SK-N-SH (cell line): ENCODE data around the gene WDR7. TPM values are rescaled to one million over a fixed set of nuclear protein-coding genes. Genes with fewer than 3 reads are reported as not detected.

ENCODE experiments used
- CTCF ChIA-PET: fragments of 300-600, 350-600 bp; formaldehyde crosslinking; extraction: SDS; loops from one replicate; lab custom pipeline; 2021; lab: Yijun Ruan, JAX
- POLR2A ChIA-PET: fragments of 350-600 bp; sonication (Branson Sonifier 250); formaldehyde crosslinking; extraction: SDS; loops from one replicate; lab custom pipeline; 2020; ENCODE audit warnings: antibody characterized with exemption, inconsistent platforms; lab: Yijun Ruan, JAX
- DNase-seq: peaks from one replicate; pipeline ENCODE4 v3.0.0; 2012
- H2AFZ ChIP-seq: fragments of 200-600 bp; sonication (generic); 2 replicates; pipeline ENCODE4 v1.8.1; 2016; ENCODE audit warnings: antibody characterized with exemption, mild to moderate bottlenecking, low read depth
- H3F3A ChIP-seq: fragments of 200-600 bp; sonication (generic); replicated peaks from 2 replicates; pipeline ENCODE3; 2016; ENCODE audit warnings: antibody characterized with exemption, mild to moderate bottlenecking; ENCODE audit not compliant: insufficient read depth
- H3K27ac ChIP-seq, 2 experiments: fragments of 200-500 bp in 1 of 2; fragments of 200-600 bp in 1 of 2; sonication (Bioruptor generic) in 1 of 2; sonication (generic), shearing (Covaris generic) in 1 of 2; 2 replicates each; pipeline versions ENCODE4 v1.5.1 to v1.6.1; 2014 to 2016; ENCODE audit warnings: low read depth in 2 of 2, inconsistent platforms in 1 of 2, low read length in 1 of 2, mild to moderate bottlenecking in 1 of 2, mixed read lengths in 1 of 2
- H3K27me3 ChIP-seq: fragments of 200-600 bp; sonication (generic), shearing (Covaris generic); 2 replicates; pipeline ENCODE4 v1.6.1; 2016; ENCODE audit warnings: mixed run types; ENCODE audit not compliant: insufficient read depth
- H3K36me3 ChIP-seq, 2 experiments: fragments of 200-500 bp in 1 of 2; fragments of 200-600 bp in 1 of 2; sonication (Bioruptor generic) in 1 of 2; sonication (generic) in 1 of 2; replicated peaks in 1 of 2; 2 replicates each; pipeline versions ENCODE3 to v1.5.1; 2014 to 2016; ENCODE audit warnings: low read length in 1 of 2, mild to moderate bottlenecking in 1 of 2; ENCODE audit not compliant: insufficient read depth in 2 of 2, control insufficient read depth in 1 of 2
- H3K4me1 ChIP-seq, 2 experiments: fragments of 200-500 bp in 1 of 2; fragments of 200-600 bp in 1 of 2; sonication (Bioruptor generic) in 1 of 2; sonication (generic), shearing (Covaris generic) in 1 of 2; 2 replicates each; pipeline versions ENCODE4 v1.5.1 to v1.6.1; 2014 to 2016; ENCODE audit warnings: low read depth in 1 of 2, low read length in 1 of 2, mixed run types in 1 of 2; ENCODE audit not compliant: insufficient read depth in 2 of 2, control insufficient read depth in 1 of 2
- H3K4me2 ChIP-seq: fragments of 200-600 bp; sonication (generic), shearing (Covaris generic); 2 replicates; pipeline ENCODE4 v1.6.1; 2017; ENCODE audit warnings: mixed run types
- H3K4me3 ChIP-seq, 2 experiments: fragments of 200-500 bp in 1 of 2; fragments of 200-600 bp in 1 of 2; sonication (Bioruptor generic) in 1 of 2; sonication (generic), shearing (Covaris generic) in 1 of 2; 2 replicates each; pipeline versions ENCODE4 v1.5.1 to v1.8.1; 2014 to 2016; ENCODE audit warnings: low read depth in 2 of 2, inconsistent platforms in 1 of 2, low read length in 1 of 2, mild to moderate bottlenecking in 1 of 2, mixed read lengths in 1 of 2, moderate library complexity in 1 of 2
- H3K79me2 ChIP-seq: fragments of 200-600 bp; sonication (generic); 2 replicates; pipeline ENCODE4 v1.8.1; 2017; ENCODE audit warnings: mild to moderate bottlenecking; ENCODE audit not compliant: insufficient read depth
- H3K9ac ChIP-seq: fragments of 200-600 bp; sonication (generic); 2 replicates; pipeline ENCODE4 v1.6.1; 2017; ENCODE audit warnings: mixed run types
- H3K9me2 ChIP-seq: fragments of 200-600 bp; sonication (generic); 2 replicates; pipeline ENCODE4 v1.6.1; 2017; ENCODE audit warnings: mixed run types
- H3K9me3 ChIP-seq: fragments of 200-600 bp; sonication (generic); 2 replicates; pipeline ENCODE4 v1.6.1; 2017; ENCODE audit warnings: mixed run types, mild to moderate bottlenecking, moderate library complexity
- H4K20me1 ChIP-seq: fragments of 200-600 bp; sonication (generic); 2 replicates; pipeline ENCODE4 v1.6.1; 2017; ENCODE audit warnings: mild to moderate bottlenecking, mixed run types; ENCODE audit not compliant: insufficient read depth
- CHD2 ChIP-seq: fragments of 150-350 bp; IDR thresholded peaks from 2 replicates; pipeline ENCODE4 v1.6.1; 2018; ENCODE audit warnings: low read length; ENCODE audit not compliant: partially characterized antibody
- ELF1 ChIP-seq: IDR thresholded peaks from 2 replicates; pipeline ENCODE4 v1.4.0; 2012
- EP300 ChIP-seq, 2 experiments: IDR thresholded peaks; 2 replicates each; pipeline versions ENCODE4 v1.4.0 to v1.6.1; 2012; ENCODE audit warnings: borderline replicate concordance in 1 of 2, low read depth in 1 of 2, low read length in 1 of 2
- EZH2phosphoT487 ChIP-seq: fragments of 200-600 bp; sonication (generic); IDR thresholded peaks from 2 replicates; pipeline ENCODE4 v1.6.1; 2017; ENCODE audit warnings: low read depth, mixed run types, mild to moderate bottlenecking, antibody characterized with exemption, moderate library complexity, borderline replicate concordance
- FOXM1 ChIP-seq: IDR thresholded peaks from 2 replicates; pipeline ENCODE4 v1.4.0; 2012; ENCODE audit warnings: low read depth, mild to moderate bottlenecking
- GABPA ChIP-seq: IDR thresholded peaks from 2 replicates; pipeline ENCODE4 v1.4.0; 2012; ENCODE audit warnings: low read depth, mild to moderate bottlenecking
- JUND ChIP-seq: IDR thresholded peaks from 2 replicates; pipeline ENCODE4 v1.4.0; 2012
- MEF2A ChIP-seq: IDR thresholded peaks from 2 replicates; pipeline ENCODE4 v1.4.0; 2012; ENCODE audit warnings: low read depth, borderline replicate concordance
- MXI1 ChIP-seq: IDR thresholded peaks from 2 replicates; pipeline ENCODE4 v1.6.1; 2012; ENCODE audit warnings: mild to moderate bottlenecking, low read depth, low read length, improper control_type of control experiment
- NFIC ChIP-seq: IDR thresholded peaks from 2 replicates; pipeline ENCODE4 v1.4.0; 2012; ENCODE audit warnings: borderline replicate concordance
- NRF1 ChIP-seq: IDR thresholded peaks from 2 replicates; pipeline ENCODE4 v1.6.1; 2012; ENCODE audit warnings: low read depth, mild to moderate bottlenecking, low read length
- RCOR1 ChIP-seq: fragments of 150-350 bp; IDR thresholded peaks from 2 replicates; pipeline ENCODE4 v1.6.1; 2017; ENCODE audit warnings: antibody characterized with exemption, low read length
- RFX5 ChIP-seq: IDR thresholded peaks from 2 replicates; pipeline ENCODE4 v1.6.1; 2012; ENCODE audit warnings: mild to moderate bottlenecking, improper control_type of control experiment, low read length
- SIN3A ChIP-seq: IDR thresholded peaks from 2 replicates; pipeline ENCODE4 v1.6.1; 2012; ENCODE audit warnings: low read depth, mild to moderate bottlenecking, low read length, moderate library complexity, borderline replicate concordance
- SMC3 ChIP-seq: IDR thresholded peaks from 2 replicates; pipeline ENCODE4 v1.6.1; 2012; ENCODE audit warnings: low read depth, low read length, improper control_type of control experiment
- TAF1 ChIP-seq: IDR thresholded peaks from 2 replicates; pipeline ENCODE4 v1.6.1; 2012; ENCODE audit warnings: low read depth, mild to moderate bottlenecking, low read length, moderate library complexity, borderline replicate concordance
- TCF12 ChIP-seq: IDR thresholded peaks from 2 replicates; pipeline ENCODE4 v1.4.0; 2012
- TEAD4 ChIP-seq: IDR thresholded peaks from 2 replicates; pipeline ENCODE4 v1.4.0; 2012; ENCODE audit warnings: mild to moderate bottlenecking, borderline replicate concordance; ENCODE audit not compliant: insufficient read depth
- USF1 ChIP-seq: IDR thresholded peaks from 2 replicates; pipeline ENCODE4 v1.4.0; 2012; ENCODE audit warnings: low read depth, borderline replicate concordance
- YY1 ChIP-seq: IDR thresholded peaks from 2 replicates; pipeline ENCODE4 v1.4.0; 2012; ENCODE audit warnings: low read depth, mild to moderate bottlenecking
- WGBS: methylation state at CpG from one replicate; pipeline ENCODE4 v1.1.6; 2017; ENCODE audit warnings: low lambda C conversion rate; 5-methylcytosine and 5-hydroxymethylcytosine counted together
- polyA plus RNA-seq, 3 experiments: library from polyadenylated mRNA; depleted of rRNA; stranded (reverse); fragments of >200 nt; gene quantifications; 2 replicates each; pipeline ENCODE4 v1.2.3, GENCODE V29; 2012
- TF ChIP-seq, protein P1 (sequence below): fragments of 200-600 bp; sonication (generic); IDR thresholded peaks from 2 replicates; pipeline ENCODE4 v1.6.1; 2017; ENCODE audit warnings: antibody characterized with exemption, mild to moderate bottlenecking, moderate library complexity

The WDR7 gene
- polyA plus RNA-seq, 1 of the 3 experiments (the other 2 are of a cell fraction): 4.1 TPM

- Histone ChIP-seq H3K4me2 (no peak overlapping the region), H4K20me1 (no peaks in the 10 kb centered on the region), H3K27ac (no peak overlapping the region), H3K36me3 (peaks cover 58 to 88% of the 10 kb centered on the region in 2 experiments), H3K4me1 (no peaks in the 10 kb centered on the region), H3K9ac (no peak overlapping the region), H3F3A (peaks cover 16% of the 10 kb centered on the region), H3K9me2 (no peaks in the 10 kb centered on the region), H3K27me3 (no peaks in the 10 kb centered on the region), H3K79me2 (peaks cover 29% of the 10 kb centered on the region), H3K4me3 (no peak overlapping the region), H2AFZ (no peak overlapping the region), H3K9me3 (no peaks in the 10 kb centered on the region)
- WGBS: 74% methylated on average over 7 of the region's 7 CpGs
- no peak for DNase-seq
- ChIA-PET CTCF (no interaction called here), POLR2A (no interaction called here)
- no peak for TF ChIP-seq ELF1
Measured at GRCh38 chr18:56615738-56616520, 35.2 kb upstream of the WDR7 start.

GRCh38 chr18:56627991-56628390, 23.2 kb upstream of the WDR7 start:
- Histone ChIP-seq H3K9me2 (no peaks in the 10 kb centered on the region), H3K79me2 (peaks cover 100% of the 10 kb centered on the region), H3K9ac (no peak overlapping the region), H3F3A (peaks cover 10% of the 10 kb centered on the region), H3K9me3 (no peaks in the 10 kb centered on the region)
- POLR2A ChIA-PET: no interaction called here
- TF ChIP-seq GABPA (no peak), EP300 (IDR thresholded peaks at IDR 0.05; ENCODE audit: borderline replicate concordance in 1 of 2, low read depth in 1 of 2, low read length in 1 of 2) (no peak), SMC3 (no peak), YY1 (no peak), SIN3A (no peak), RFX5 (no peak), MEF2A (no peak), NRF1 (no peak), TAF1 (no peak), FOXM1 (no peak), RCOR1 (no peak), MXI1 (no peak), JUND (no peak), CHD2 (no peak), EZH2phosphoT487 (no peak), TCF12 (no peak), USF1 (no peak), TEAD4 (no peak), NFIC (no peak)
- TF ChIP-seq, protein P1, sequence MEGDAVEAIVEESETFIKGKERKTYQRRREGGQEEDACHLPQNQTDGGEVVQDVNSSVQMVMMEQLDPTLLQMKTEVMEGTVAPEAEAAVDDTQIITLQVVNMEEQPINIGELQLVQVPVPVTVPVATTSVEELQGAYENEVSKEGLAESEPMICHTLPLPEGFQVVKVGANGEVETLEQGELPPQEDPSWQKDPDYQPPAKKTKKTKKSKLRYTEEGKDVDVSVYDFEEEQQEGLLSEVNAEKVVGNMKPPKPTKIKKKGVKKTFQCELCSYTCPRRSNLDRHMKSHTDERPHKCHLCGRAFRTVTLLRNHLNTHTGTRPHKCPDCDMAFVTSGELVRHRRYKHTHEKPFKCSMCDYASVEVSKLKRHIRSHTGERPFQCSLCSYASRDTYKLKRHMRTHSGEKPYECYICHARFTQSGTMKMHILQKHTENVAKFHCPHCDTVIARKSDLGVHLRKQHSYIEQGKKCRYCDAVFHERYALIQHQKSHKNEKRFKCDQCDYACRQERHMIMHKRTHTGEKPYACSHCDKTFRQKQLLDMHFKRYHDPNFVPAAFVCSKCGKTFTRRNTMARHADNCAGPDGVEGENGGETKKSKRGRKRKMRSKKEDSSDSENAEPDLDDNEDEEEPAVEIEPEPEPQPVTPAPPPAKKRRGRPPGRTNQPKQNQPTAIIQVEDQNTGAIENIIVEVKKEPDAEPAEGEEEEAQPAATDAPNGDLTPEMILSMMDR: no peak
- TF ChIP-seq, all 33 proteins: peak for 0
- no peak for DNase-seq
- H3K4me1 ChIP-seq: peaks cover 0 to 6% of the 10 kb centered on the region in 2 experiments; a peak in 1 of 4 replicates
- 88% methylated on average over 2 of the region's 2 CpGs for WGBS
- no peaks in the 10 kb centered on the region for H3K27me3 ChIP-seq
- peaks cover 82% of the 10 kb centered on the region for H4K20me1 ChIP-seq
- H3K4me3 ChIP-seq: no peak overlapping the region
- no peak overlapping the region for H3K4me2 ChIP-seq
- H3K36me3 ChIP-seq: peaks cover 25 to 50% of the 10 kb centered on the region in 2 experiments
- H3K27ac ChIP-seq: no peak overlapping the region
- CTCF ChIA-PET: no interaction called here
- H2AFZ ChIP-seq: no peak overlapping the region
